ENCODE measurements around the gene VSTM2B. TPM values are rescaled to one million over a fixed set of nuclear protein-coding genes. Genes with fewer than 3 reads are reported as not detected.

Gene VSTM2B
- total and polyA plus RNA-seq, 2 of the 13 experiments (the other 11 are each of a cell fraction or from before 2014, with no cell fraction given): not detected

DNA sequence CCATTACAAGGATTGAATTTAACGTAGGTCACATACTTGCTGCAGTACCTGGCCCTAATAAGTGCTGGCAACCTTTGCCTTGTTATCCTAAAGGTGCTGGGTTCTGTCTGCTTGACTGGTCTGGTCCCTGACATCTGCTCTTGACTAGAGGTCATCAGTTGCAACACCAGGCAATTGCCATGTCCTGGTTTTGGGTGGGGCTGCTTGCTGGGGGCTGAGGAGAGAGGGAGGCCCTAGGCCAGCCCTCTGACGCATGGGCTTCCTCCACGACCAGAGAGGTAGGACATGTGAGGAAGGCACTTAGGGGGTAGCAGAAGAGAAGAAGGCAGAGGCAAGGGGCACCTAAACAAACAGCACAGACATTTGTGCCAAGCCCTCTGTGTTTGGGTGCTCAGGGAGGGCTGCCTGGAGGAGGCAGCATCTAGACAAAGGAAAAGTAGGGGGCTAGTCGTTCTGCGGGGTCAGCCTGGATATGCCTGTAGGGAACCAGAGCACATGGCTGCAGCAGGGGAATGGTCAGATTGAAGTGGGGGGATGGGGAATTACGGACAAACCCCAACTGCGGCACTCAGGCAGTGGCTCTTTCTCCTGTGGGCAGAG lies 21.7 kb downstream of the VSTM2B start:
- intact Hi-C loops (cut with micrococcal nuclease; ENCODE audit: unreplicated experiment): no loop called here
- DNase-seq (ENCODE audit: low spot score) (no peak), FAIRE-seq (no peak), ATAC-seq (no peak)
- H3K79me2 ChIP-seq (ENCODE audit: insufficient read depth, low read length): no peaks in the 10 kb centered on the region
- no peaks in the 10 kb centered on the region for H3K27me3 ChIP-seq (ENCODE audit: control insufficient read depth in 1 of 2, insufficient read depth in 2 of 2, low read length in 2 of 2)
- no peak overlapping the region for H3K9ac ChIP-seq (ENCODE audit: insufficient read depth, low read depth, low read length)
- peaks cover 14% of the 10 kb centered on the region for H3K4me1 ChIP-seq (ENCODE audit: insufficient read depth, low read length)
- H3K9me3 ChIP-seq (ENCODE audit: low read length): no peaks in the 10 kb centered on the region
- no TSS peak for BruUV-seq (replicated peaks)
- TF ChIP-seq ZNF17 (CRISPR knock-in tag; IDR thresholded peaks at IDR 0.05) (no peak), FOXP1 (IDR thresholded peaks at IDR 0.05) (no peak), FOXP1 (CRISPR knock-in tag; IDR thresholded peaks at IDR 0.05) (no peak), ZFP36 (IDR thresholded peaks at IDR 0.05; ENCODE audit: borderline replicate concordance, low read depth, low read length, partially characterized antibody) (no peak), WIZ (CRISPR knock-in tag; IDR thresholded peaks at IDR 0.05) (no peak), NCOA2 (CRISPR knock-in tag; IDR thresholded peaks at IDR 0.05) (no peak)
- TF ChIP-seq, protein P1, sequence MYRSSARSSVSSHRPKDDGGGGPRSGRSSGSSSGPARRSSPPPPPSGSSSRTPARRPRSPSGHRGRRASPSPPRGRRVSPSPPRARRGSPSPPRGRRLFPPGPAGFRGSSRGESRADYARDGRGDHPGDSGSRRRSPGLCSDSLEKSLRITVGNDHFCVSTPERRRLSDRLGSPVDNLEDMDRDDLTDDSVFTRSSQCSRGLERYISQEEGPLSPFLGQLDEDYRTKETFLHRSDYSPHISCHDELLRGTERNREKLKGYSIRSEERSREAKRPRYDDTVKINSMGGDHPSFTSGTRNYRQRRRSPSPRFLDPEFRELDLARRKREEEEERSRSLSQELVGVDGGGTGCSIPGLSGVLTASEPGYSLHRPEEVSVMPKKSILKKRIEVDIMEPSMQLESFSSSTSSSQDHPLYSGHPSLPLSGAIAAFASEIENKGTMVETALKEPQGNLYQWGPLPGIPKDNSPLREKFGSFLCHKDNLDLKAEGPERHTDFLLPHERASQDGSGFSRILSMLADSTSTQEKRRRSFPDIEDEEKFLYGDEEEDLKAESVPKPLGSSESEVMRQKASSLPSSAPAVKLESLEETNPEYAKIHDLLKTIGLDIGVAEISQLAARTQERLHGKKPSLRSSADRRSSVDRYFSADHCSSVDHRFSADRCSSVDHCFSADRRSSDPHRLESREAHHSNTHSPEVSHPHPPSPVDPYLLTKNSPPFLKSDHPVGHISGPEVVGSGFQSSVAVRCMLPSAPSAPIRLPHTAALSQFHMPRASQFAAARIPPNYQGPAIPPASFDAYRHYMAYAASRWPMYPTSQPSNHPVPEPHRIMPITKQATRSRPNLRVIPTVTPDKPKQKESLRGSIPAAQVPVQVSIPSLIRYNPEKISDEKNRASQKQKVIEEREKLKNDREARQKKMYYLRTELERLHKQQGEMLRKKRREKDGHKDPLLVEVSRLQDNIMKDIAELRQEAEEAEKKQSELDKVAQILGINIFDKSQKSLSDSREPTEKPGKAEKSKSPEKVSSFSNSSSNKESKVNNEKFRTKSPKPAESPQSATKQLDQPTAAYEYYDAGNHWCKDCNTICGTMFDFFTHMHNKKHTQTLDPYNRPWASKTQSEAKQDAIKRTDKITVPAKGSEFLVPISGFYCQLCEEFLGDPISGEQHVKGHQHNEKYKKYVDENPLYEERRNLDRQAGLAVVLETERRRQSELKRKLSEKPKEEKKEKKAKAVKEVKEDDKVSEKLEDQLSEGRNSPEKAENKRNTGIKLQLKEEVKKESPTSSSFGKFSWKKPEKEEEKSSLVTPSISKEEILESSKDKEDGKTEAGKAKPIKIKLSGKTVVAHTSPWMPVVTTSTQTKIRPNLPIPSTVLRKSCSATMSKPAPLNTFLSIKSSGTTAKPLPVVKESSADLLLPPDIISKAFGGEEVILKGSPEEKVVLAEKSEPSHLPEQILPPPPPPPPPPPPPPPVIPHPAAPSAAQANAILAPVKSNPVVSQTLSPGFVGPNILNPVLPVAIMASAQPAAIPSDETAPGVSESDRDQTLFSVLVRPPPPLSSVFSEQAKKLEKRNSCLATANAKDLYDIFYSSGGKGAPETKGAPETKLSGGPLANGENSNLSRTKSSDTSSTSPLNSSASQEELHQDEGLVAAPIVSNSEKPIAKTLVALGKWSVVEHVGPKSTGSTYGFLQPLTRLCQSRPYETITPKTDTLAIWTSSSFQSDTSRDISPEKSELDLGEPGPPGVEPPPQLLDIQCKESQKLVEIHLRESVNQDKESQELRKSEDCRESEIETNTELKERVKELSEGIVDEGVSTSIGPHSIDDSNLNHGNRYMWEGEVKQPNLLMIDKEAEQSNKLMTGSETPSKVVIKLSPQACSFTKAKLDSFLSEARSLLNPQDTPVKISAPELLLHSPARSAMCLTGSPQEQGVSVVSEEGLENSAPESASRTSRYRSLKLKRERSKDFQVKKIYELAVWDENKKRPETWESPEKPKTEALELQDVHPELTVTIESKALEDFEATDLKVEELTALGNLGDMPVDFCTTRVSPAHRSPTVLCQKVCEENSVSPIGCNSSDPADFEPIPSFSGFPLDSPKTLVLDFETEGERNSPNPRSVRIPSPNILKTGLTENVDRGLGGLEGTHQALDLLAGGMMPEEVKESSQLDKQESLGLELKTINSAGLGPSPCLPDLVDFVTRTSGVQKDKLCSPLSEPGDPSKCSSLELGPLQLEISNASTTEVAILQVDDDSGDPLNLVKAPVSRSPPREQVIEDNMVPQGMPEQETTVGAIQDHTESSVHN (CRISPR knock-in tag; IDR thresholded peaks at IDR 0.05): no peak
- TF ChIP-seq, protein P2, sequence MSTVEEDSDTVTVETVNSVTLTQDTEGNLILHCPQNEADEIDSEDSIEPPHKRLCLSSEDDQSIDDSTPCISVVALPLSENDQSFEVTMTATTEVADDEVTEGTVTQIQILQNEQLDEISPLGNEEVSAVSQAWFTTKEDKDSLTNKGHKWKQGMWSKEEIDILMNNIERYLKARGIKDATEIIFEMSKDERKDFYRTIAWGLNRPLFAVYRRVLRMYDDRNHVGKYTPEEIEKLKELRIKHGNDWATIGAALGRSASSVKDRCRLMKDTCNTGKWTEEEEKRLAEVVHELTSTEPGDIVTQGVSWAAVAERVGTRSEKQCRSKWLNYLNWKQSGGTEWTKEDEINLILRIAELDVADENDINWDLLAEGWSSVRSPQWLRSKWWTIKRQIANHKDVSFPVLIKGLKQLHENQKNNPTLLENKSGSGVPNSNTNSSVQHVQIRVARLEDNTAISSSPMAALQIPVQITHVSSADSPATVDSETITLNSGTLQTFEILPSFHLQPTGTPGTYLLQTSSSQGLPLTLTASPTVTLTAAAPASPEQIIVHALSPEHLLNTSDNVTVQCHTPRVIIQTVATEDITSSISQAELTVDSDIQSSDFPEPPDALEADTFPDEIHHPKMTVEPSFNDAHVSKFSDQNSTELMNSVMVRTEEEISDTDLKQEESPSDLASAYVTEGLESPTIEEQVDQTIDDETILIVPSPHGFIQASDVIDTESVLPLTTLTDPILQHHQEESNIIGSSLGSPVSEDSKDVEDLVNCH (CRISPR knock-in tag; IDR thresholded peaks at IDR 0.05): no peak
- in situ Hi-C loops (cut with HindIII; ENCODE audit: extremely low pct_ligation_motif_present, low pct_unique_long_range_greater_than_20kb): no loop called here
- H2AFZ ChIP-seq (ENCODE audit: low read length): no peak overlapping the region
- ChIA-PET CTCF (ENCODE audit: low intra/inter-chr PET ratio, low total read pairs) (no interaction called here), POLR2A (no interaction called here)
- H3K4me3 ChIP-seq (replicated peaks in 1 of 3; ENCODE audit: insufficient read depth in 1 of 3, low read depth in 2 of 3, low read length in 3 of 3): no peak overlapping the region
- no peak overlapping the region for H3K4me2 ChIP-seq (ENCODE audit: low read depth, low read length)
- no peak overlapping the region for H3K27ac ChIP-seq (ENCODE audit: extremely low read length, insufficient read depth, low read length)
- WGBS (ENCODE audit: low lambda C conversion rate): 29% methylated on average over 7 of the region's 7 CpGs
- no peaks in the 10 kb centered on the region for H3K36me3 ChIP-seq (replicated peaks in 1 of 2; ENCODE audit: control insufficient read depth in 1 of 2, insufficient read depth in 2 of 2, low read length in 2 of 2)
- H4K20me1 ChIP-seq (ENCODE audit: insufficient read depth, low read length): no peaks in the 10 kb centered on the region; the same call in 1 of the 2 replicates
